T-cell (primary cell): ENCODE results near the gene FAM83C. TPM values are rescaled to one million over a fixed set of nuclear protein-coding genes. Genes with fewer than 3 reads are reported as not detected.

ENCODE experiments used
- ATAC-seq, 4 experiments: fragments of 200-7000 bp in 3 of 4; fragments of 150-1000 bp in 1 of 4; cut with Tn5 transposase; replicated peaks in 1 of 4; 1 replicate in 3 of 4; 2 replicates in 1 of 4; pipeline ENCODE4 v1.10.0; 2021; ENCODE audit warnings: moderate library complexity in 3 of 4, mild to moderate bottlenecking in 2 of 4, moderate number of reproducible peaks in 1 of 4
- CTCF ChIA-PET, 2 donors: fragments of 300-600 bp; sonication (Branson Sonifier 250); formaldehyde crosslinking; loops; one replicate each; lab custom pipeline; 2022; ENCODE audit warnings: antibody characterized with exemption in 2 of 2; lab: Charles Lee
- POLR2A ChIA-PET, 2 donors: fragments of 300-600 bp; sonication (Branson Sonifier 250); formaldehyde crosslinking; loops; one replicate each; lab custom pipeline; 2022; ENCODE audit warnings: antibody characterized with exemption in 2 of 2; lab: Charles Lee
- DNase-seq, 35 experiments: peaks; one replicate each; pipeline versions ENCODE4 v3.0.0 to v3.0.0-alpha.2; 2013 to 2023
- H3K27ac ChIP-seq: one replicate; pipeline ENCODE4 v1.5.1; 2013; ENCODE audit warnings: low read length
- H3K27me3 ChIP-seq, 2 experiments: replicated peaks in 1 of 2; 1 replicate in 1 of 2; 2 replicates in 1 of 2; pipeline versions ENCODE4 v1.6.1 to v1.7.0; 2013; ENCODE audit warnings: low read length in 1 of 2, mixed read lengths in 1 of 2; ENCODE audit not compliant: control insufficient read depth in 2 of 2, insufficient read depth in 2 of 2; ENCODE audit errors: extremely low read depth in 1 of 2
- H3K36me3 ChIP-seq, 2 donors: 1 replicate in 1 of 2; 2 replicates in 1 of 2; pipeline versions ENCODE4 v1.6.1 to v1.7.0; 2013; ENCODE audit warnings: low read length in 1 of 2; ENCODE audit not compliant: control insufficient read depth in 2 of 2, insufficient read depth in 1 of 2; ENCODE audit errors: extremely low read depth in 1 of 2
- H3K4me1 ChIP-seq, 2 experiments: 1 replicate in 1 of 2; 2 replicates in 1 of 2; pipeline versions ENCODE4 v1.6.1 to v1.7.0; 2013; ENCODE audit warnings: low read length in 2 of 2, mixed read lengths in 1 of 2; ENCODE audit not compliant: insufficient read depth in 2 of 2, control insufficient read depth in 1 of 2; ENCODE audit errors: extremely low read depth in 1 of 2
- H3K4me3 ChIP-seq, 2 donors: 1 replicate in 1 of 2; 2 replicates in 1 of 2; pipeline versions ENCODE4 v1.5.1 to v1.7.0; 2013; ENCODE audit warnings: mild to moderate bottlenecking in 2 of 2, low read length in 1 of 2, moderate library complexity in 1 of 2; ENCODE audit not compliant: control insufficient read depth in 1 of 2; ENCODE audit errors: extremely low read depth in 1 of 2
- H3K9me3 ChIP-seq: 2 replicates; pipeline ENCODE4 v1.7.0; 2013
- H3K27ac Mint-ChIP-seq, 2 donors: one replicate each; pipeline ENCODE4 v1.8.0; 2020 to 2021; ENCODE audit warnings: mild to moderate bottlenecking in 2 of 2, mixed read lengths in 2 of 2
- H3K27me3 Mint-ChIP-seq, 2 donors: one replicate each; pipeline ENCODE4 v1.8.0; 2021 to 2022; ENCODE audit warnings: mixed read lengths in 2 of 2
- H3K36me3 Mint-ChIP-seq: one replicate; pipeline ENCODE4 v1.8.0; 2021; ENCODE audit warnings: mixed read lengths
- H3K4me1 Mint-ChIP-seq, 3 donors: one replicate each; pipeline ENCODE4 v1.8.0; 2020 to 2022; ENCODE audit warnings: mixed read lengths in 3 of 3, mild to moderate bottlenecking in 1 of 3
- H3K4me3 Mint-ChIP-seq, 3 donors: one replicate each; pipeline ENCODE4 v1.8.0; 2020 to 2022; ENCODE audit warnings: mild to moderate bottlenecking in 3 of 3, mixed read lengths in 3 of 3, moderate library complexity in 3 of 3
- H3K9me3 Mint-ChIP-seq, 3 donors: one replicate each; pipeline ENCODE4 v1.8.0; 2020 to 2022; ENCODE audit warnings: mixed read lengths in 3 of 3
- WGBS: methylation state at CpG from one replicate; pipeline ENCODE4 v1.1.5; 2013; ENCODE audit warnings: missing lambda C conversion rate; ENCODE audit not compliant: insufficient coverage; 5-methylcytosine and 5-hydroxymethylcytosine counted together
- total RNA-seq, 35 experiments: library from RNA in 6 of 35; stranded (reverse) in 6 of 35; fragments of 120-200 nt in 1 of 35; gene quantifications; one replicate each; pipeline versions ENCODE4 v1.2.1 to v1.2.4 and lab custom pipeline; 2013 to 2026

FAM83C gene
- total RNA-seq, 5 donors from 2014 or later (not counting 1 experiment from before 2014, with no cell fraction given): 0.15 TPM; not detected in 4

- Mint-ChIP-seq H3K9me3 (no peaks in the 10 kb centered on the region), H3K27ac (no peak overlapping the region), H3K36me3 (no peaks in the 10 kb centered on the region), H3K4me1 (no peaks in the 10 kb centered on the region), H3K4me3 (no peak overlapping the region), H3K27me3 (peaks cover 4 to 12% of the 10 kb centered on the region in 2 donors)
- ChIA-PET CTCF (interaction anchor here in 1 of 2 donors (0.6 kb wide), 1 partner anchor 215 kb away, joined by 4 read pairs; no protein-coding TSS in a partner anchor), POLR2A (interaction anchor here in 1 of 2 donors (0.5 kb wide), 1 partner anchor 11 kb away, joined by 11 read pairs; the partner anchor contains the start of gene EIF6)
- Histone ChIP-seq H3K27me3 (peaks cover 0 to 30% of the 10 kb centered on the region in 2 experiments), H3K36me3 (no peaks in the 10 kb centered on the region), H3K4me1 (no peaks in the 10 kb centered on the region), H3K27ac (no peak overlapping the region), H3K4me3 (no peak overlapping the region), H3K9me3 (no peaks in the 10 kb centered on the region)
- DNase-seq (no peak), ATAC-seq (no peak)
- 85% methylated on average over 5 of the region's 8 CpGs for WGBS
Measured at GRCh38 chr20:35295674-35296073, 3.4 kb upstream of the FAM83C start.

- WGBS: 60% methylated on average over 6 of the region's 8 CpGs
- H3K4me1 Mint-ChIP-seq: no peaks in the 10 kb centered on the region
- H3K27me3 ChIP-seq: peaks cover 0 to 30% of the 10 kb centered on the region in 2 experiments
- ChIA-PET POLR2A (interaction anchor here in 1 of 2 donors (0.5 kb wide), 1 partner anchor 10 kb away, joined by 11 read pairs; the partner anchor contains the start of gene EIF6), CTCF (interaction anchor here (0.6 kb wide), 2 partner anchors 216 to 321 kb away, joined by 3 to 4 read pairs; partner anchors contain the start of gene SPAG4 (in 1 of the 2))
- H3K36me3 Mint-ChIP-seq: no peaks in the 10 kb centered on the region
- no peak overlapping the region for H3K4me3 ChIP-seq
- no peaks in the 10 kb centered on the region for H3K36me3 ChIP-seq
- peaks cover 4 to 12% of the 10 kb centered on the region in 2 donors for H3K27me3 Mint-ChIP-seq
- no peak overlapping the region for H3K4me3 Mint-ChIP-seq
- no peak for DNase-seq
- H3K9me3 ChIP-seq: no peaks in the 10 kb centered on the region
- H3K27ac ChIP-seq: no peak overlapping the region
- H3K9me3 Mint-ChIP-seq: no peaks in the 10 kb centered on the region
- no peaks in the 10 kb centered on the region for H3K4me1 ChIP-seq
- ATAC-seq: no peak
- H3K27ac Mint-ChIP-seq: no peak overlapping the region
Measured at GRCh38 chr20:35295058-35295457, 2.8 kb upstream of the FAM83C start.

- no peaks in the 10 kb centered on the region for H3K36me3 ChIP-seq
- H3K27me3 ChIP-seq: peaks cover 0 to 30% of the 10 kb centered on the region in 2 experiments
- DNase-seq (no peak), ATAC-seq (no peak)
- Mint-ChIP-seq H3K36me3 (no peaks in the 10 kb centered on the region), H3K4me1 (no peaks in the 10 kb centered on the region), H3K27ac (no peak overlapping the region), H3K9me3 (no peaks in the 10 kb centered on the region), H3K4me3 (no peak overlapping the region), H3K27me3 (peaks cover 4 to 12% of the 10 kb centered on the region in 2 donors)
- ChIA-PET CTCF (no interaction called here), POLR2A (no interaction called here)
- 53% methylated on average over 2 of the region's 5 CpGs for WGBS
- no peak overlapping the region for H3K27ac ChIP-seq
- no peaks in the 10 kb centered on the region for H3K9me3 ChIP-seq
- H3K4me3 ChIP-seq: no peak overlapping the region
- no peaks in the 10 kb centered on the region for H3K4me1 ChIP-seq
Measured at GRCh38 chr20:35294293-35294685, 2.1 kb upstream of the FAM83C start.

GRCh38 chr20:35293303-35294292 lies 1.4 kb upstream of the FAM83C start:
- ATAC-seq: no peak
- 93% methylated on average over 18 of the region's 19 CpGs for WGBS
- Mint-ChIP-seq H3K9me3 (no peaks in the 10 kb centered on the region), H3K4me3 (no peak overlapping the region), H3K4me1 (no peaks in the 10 kb centered on the region), H3K36me3 (no peaks in the 10 kb centered on the region), H3K27ac (no peak overlapping the region), H3K27me3 (peaks cover 4 to 12% of the 10 kb centered on the region in 2 donors)
- peaks cover 0 to 30% of the 10 kb centered on the region in 2 experiments for H3K27me3 ChIP-seq
- H3K36me3 ChIP-seq: no peaks in the 10 kb centered on the region
- H3K4me3 ChIP-seq: no peak overlapping the region
- H3K4me1 ChIP-seq: no peaks in the 10 kb centered on the region
- H3K27ac ChIP-seq: no peak overlapping the region
- no peak for DNase-seq
- no peaks in the 10 kb centered on the region for H3K9me3 ChIP-seq
- POLR2A ChIA-PET: no interaction called here
- CTCF ChIA-PET: no interaction called here

- DNase-seq: no peak
- H3K36me3 Mint-ChIP-seq: no peaks in the 10 kb centered on the region
Measured at GRCh38 chr20:35292504-35293285, 470 bp upstream of the FAM83C start.

More at GRCh38 chr20:35292504-35293285, 470 bp upstream of the FAM83C start:
- Histone ChIP-seq H3K4me1 (no peaks in the 10 kb centered on the region), H3K36me3 (no peaks in the 10 kb centered on the region), H3K4me3 (no peak overlapping the region), H3K9me3 (no peaks in the 10 kb centered on the region), H3K27ac (no peak overlapping the region), H3K27me3 (peaks cover 0 to 30% of the 10 kb centered on the region in 2 experiments)
- H3K27me3 Mint-ChIP-seq: peaks cover 4 to 12% of the 10 kb centered on the region in 2 donors
- CTCF ChIA-PET: no interaction called here
- no peak for ATAC-seq
- H3K4me3 Mint-ChIP-seq: no peak overlapping the region
- no peak overlapping the region for H3K27ac Mint-ChIP-seq
- 89% methylated on average over 17 of the region's 23 CpGs for WGBS
- H3K4me1 Mint-ChIP-seq: no peaks in the 10 kb centered on the region
- no peaks in the 10 kb centered on the region for H3K9me3 Mint-ChIP-seq
- POLR2A ChIA-PET: interaction anchor here in 1 of 2 donors (0.5 kb wide), 1 partner anchor 841 kb away, joined by 10 read pairs; no protein-coding TSS in a partner anchor
